Measurements from ENCODE around the gene DAPK1. TPM values are rescaled to one million over a fixed set of nuclear protein-coding genes. Genes with fewer than 3 reads are reported as not detected.

DAPK1 gene
- total RNA-seq, 4 donors from 2014 or later, result 19.1 to 44.8 (median 40.4) TPM

DNA sequence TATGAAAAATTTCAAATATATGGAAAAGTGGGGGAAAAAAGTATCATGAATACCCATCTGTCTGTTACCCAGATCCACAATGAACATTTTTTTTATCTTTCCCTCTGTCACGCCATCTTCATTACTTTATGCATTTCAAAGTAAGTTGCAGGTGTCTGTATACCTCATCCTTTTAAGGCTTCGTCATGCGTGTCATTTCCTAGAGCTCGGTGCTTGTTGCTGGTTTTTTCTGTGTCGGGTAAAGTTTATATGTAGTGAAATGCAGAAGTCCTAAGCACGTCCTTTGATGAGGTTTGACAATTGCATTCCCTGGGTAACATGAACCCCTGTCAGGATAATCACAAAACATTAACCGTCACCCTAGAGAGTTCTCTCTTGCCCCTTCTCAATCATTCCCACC lies 52.1 kb downstream of the DAPK1 start:
- Histone ChIP-seq H3K4me1 (no peaks in the 10 kb centered on the region), H3K36me3 (no peaks in the 10 kb centered on the region), H3K27ac (no peak overlapping the region), H3K27me3 (no peaks in the 10 kb centered on the region), H3K4me3 (no peak overlapping the region), H3K9me3 (no peaks in the 10 kb centered on the region)
- no peak for DNase-seq
- intact Hi-C loops (cut with DNase I; ENCODE audit: low total_unique reads), result no loop called here
- TF ChIP-seq POLR2A (IDR thresholded peaks at IDR 0.05), result no peak
- TF ChIP-seq, protein P1, sequence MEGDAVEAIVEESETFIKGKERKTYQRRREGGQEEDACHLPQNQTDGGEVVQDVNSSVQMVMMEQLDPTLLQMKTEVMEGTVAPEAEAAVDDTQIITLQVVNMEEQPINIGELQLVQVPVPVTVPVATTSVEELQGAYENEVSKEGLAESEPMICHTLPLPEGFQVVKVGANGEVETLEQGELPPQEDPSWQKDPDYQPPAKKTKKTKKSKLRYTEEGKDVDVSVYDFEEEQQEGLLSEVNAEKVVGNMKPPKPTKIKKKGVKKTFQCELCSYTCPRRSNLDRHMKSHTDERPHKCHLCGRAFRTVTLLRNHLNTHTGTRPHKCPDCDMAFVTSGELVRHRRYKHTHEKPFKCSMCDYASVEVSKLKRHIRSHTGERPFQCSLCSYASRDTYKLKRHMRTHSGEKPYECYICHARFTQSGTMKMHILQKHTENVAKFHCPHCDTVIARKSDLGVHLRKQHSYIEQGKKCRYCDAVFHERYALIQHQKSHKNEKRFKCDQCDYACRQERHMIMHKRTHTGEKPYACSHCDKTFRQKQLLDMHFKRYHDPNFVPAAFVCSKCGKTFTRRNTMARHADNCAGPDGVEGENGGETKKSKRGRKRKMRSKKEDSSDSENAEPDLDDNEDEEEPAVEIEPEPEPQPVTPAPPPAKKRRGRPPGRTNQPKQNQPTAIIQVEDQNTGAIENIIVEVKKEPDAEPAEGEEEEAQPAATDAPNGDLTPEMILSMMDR (IDR thresholded peaks at IDR 0.05), result no peak

DNA sequence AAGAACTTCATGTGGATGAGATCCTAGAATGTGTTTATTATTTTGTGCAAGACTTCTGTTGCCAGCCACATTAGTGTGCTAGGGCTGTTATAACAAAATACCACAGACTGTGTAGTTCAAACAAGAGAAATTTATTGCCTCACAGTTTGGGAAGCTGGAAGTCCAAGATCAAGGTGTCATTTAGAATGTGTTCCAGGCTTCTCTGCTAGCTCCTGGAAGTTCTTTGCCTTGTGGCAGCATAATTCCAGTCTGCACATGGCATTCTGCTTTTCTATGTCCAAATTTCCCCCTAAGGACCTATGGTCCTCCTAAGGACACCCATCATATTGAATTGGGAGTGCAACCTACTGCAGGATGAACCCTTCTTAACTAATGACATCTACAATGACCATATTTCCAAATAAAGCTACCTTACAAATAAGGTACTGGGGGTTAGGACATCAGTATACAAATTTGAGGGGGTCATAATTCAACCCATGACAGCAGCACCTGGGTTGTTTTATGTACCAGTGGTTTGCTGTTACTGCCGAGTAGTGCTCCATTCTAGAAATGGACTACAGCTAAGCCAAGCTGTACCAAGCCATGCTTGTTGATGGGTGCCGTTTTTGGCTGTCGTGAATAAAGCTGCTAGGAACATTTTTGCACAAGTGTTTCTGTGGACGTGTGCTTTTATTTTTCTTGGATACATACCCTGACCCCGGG lies 52.7 kb downstream of the DAPK1 start:
- TF ChIP-seq, protein P1 (IDR thresholded peaks at IDR 0.05), result no peak
- TF ChIP-seq POLR2A (IDR thresholded peaks at IDR 0.05), result no peak
- H3K36me3 ChIP-seq, result no peaks in the 10 kb centered on the region
- H3K4me1 ChIP-seq, result no peaks in the 10 kb centered on the region
- intact Hi-C loops (cut with DNase I; ENCODE audit: low total_unique reads), result no loop called here
- H3K27ac ChIP-seq, result no peak overlapping the region
- H3K9me3 ChIP-seq, result no peaks in the 10 kb centered on the region
- DNase-seq, result no peak
- no peak overlapping the region for H3K4me3 ChIP-seq
- H3K27me3 ChIP-seq, result no peaks in the 10 kb centered on the region

DNA sequence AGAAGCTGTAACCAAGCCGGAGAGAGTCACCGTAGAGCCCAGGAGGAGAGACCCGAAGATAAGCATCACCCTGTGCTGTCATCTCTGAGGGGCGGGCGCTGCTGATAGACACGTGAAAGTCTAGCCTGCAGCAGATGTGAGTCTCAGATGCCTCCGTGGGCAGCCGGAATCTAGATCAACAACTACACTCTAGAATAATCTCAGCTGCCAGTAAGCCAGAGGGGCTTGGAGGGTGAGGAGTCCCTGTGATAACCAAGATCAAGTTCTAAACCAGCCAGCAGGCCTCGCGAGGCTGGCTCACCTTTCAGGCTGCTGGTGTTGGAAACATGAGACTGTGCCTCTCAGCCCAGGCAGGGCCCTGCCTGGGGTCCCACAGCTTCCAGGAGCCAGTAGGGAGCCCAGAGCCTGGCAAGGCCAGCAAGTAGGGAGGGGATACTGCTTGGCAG lies 54.1 kb downstream of the DAPK1 start:
- DNase-seq, result no peak
- Histone ChIP-seq H3K4me3 (no peak overlapping the region), H3K27ac (no peak overlapping the region), H3K9me3 (no peaks in the 10 kb centered on the region), H3K27me3 (no peaks in the 10 kb centered on the region), H3K4me1 (no peaks in the 10 kb centered on the region), H3K36me3 (no peaks in the 10 kb centered on the region)
- intact Hi-C loops (cut with DNase I; ENCODE audit: low total_unique reads), result no loop called here
- no peak for TF ChIP-seq POLR2A (IDR thresholded peaks at IDR 0.05)
- TF ChIP-seq, protein P1 (IDR thresholded peaks at IDR 0.05), result no peak

DNA sequence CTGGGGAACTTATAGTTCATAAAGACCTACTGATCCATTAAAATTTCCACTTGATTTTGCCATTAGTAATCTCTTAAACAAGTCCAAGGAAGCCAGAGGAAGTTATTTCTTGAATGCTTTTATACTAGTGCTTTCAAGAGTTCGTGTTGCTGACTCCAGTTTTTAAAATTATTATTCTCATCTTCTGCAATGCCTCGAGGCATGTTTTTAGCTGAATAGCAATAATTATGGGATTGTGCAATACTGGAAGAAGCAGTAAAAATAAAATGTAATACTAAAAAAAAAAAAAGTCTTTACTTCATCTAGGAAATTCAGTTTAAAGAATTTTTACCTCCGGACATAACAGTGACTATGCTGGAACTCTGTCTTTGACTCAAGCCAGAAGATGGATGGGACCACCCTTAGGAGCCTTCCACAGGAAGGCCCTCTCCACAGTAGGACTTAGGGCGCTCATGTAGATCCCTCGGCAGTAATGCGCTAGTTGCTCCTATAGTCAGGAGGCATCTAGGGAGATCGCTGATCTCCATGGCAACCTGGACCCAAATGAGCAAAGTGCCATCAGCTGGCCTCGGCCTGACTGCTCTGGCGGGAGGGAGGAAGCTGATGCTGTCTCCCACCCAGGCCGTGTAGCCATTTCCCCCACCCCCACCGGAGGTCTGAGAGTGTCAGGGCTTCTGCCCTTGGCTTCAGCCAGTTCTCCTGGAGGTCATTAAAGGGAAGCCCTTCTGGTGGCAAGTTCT lies 56.7 kb downstream of the DAPK1 start:
- Histone ChIP-seq H3K9me3 (no peaks in the 10 kb centered on the region), H3K4me1 (no peaks in the 10 kb centered on the region), H3K36me3 (no peaks in the 10 kb centered on the region), H3K4me3 (no peak overlapping the region), H3K27me3 (no peaks in the 10 kb centered on the region), H3K27ac (peak overlapping the region; percentile 26 to 27)
- intact Hi-C loops (cut with DNase I; ENCODE audit: low total_unique reads), result no loop called here
- DNase-seq, result no peak
- TF ChIP-seq, protein P1 (IDR thresholded peaks at IDR 0.05), result no peak

DNA sequence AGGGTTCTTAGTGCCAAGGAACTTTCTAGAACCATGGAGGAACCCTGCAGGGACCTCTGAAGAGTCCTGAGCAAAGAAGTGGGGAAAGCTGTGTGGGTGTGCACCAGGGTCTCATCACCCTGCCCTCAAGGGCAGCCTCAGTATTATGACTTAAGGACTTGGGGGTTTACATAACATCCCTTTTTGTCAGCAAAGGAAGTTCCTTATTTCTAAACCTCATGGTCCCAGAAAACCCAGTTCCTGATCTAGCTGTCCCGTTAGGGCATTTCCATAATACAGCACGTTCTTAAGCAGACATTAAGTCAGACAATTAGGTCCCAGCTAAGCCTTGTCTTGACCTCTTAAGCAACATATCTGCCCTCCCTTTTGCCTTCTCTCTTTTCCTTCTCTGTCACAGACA lies 57.3 kb downstream of the DAPK1 start:
- peak overlapping the region; percentile 26 to 27 for H3K27ac ChIP-seq
- no peaks in the 10 kb centered on the region for H3K36me3 ChIP-seq
- no peaks in the 10 kb centered on the region for H3K4me1 ChIP-seq
- H3K27me3 ChIP-seq, result no peaks in the 10 kb centered on the region
- TF ChIP-seq, protein P1 (IDR thresholded peaks at IDR 0.05), result no peak
- TF ChIP-seq POLR2A (IDR thresholded peaks at IDR 0.05), result no peak
- H3K4me3 ChIP-seq, result no peak overlapping the region
- H3K9me3 ChIP-seq, result no peaks in the 10 kb centered on the region
- no peak for DNase-seq
- intact Hi-C loops (cut with DNase I; ENCODE audit: low total_unique reads), result no loop called here
